Glomerular visceral epithelial cell (primary cell): ENCODE results near the gene SSBP3.

Experiments used
- DNase-seq: peaks from one replicate; pipeline ENCODE4 v3.0.0-alpha.2; 2016; ENCODE audit errors: extremely low spot score

SSBP3 gene

DNA sequence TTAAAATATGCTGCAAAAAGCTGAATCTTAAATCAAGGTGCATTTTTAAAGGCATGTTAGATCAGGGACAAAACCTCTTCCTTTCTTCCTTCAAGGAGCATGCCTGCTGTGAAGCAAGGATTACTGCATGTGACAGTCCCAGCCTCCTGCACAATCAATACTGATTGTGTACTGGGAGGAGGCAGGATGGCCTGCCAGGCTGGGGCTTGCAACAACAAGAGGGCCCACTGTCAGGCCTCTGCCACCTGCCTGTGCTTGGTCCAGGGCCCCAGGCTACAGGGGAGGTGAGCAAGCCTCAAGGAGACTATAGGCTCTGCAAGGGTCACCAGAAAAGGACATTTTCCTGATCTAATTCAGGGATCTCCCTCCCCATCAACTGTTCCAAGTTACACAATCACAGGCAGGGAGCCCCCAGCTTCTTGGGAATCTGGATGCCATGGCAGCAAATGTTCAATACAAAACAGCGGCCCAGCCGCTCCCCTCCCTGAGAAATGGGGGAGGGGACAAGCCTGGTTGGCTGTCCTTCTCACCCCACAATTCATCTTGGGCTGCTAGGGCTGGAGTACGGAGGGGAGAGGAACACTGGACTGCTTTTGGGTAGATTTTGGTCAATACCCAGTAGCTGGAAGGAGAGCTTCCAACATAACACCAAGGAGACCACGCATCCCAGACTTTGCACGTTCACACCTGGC is 76.7 kb downstream of the SSBP3 start:
- no peak for DNase-seq

DNA sequence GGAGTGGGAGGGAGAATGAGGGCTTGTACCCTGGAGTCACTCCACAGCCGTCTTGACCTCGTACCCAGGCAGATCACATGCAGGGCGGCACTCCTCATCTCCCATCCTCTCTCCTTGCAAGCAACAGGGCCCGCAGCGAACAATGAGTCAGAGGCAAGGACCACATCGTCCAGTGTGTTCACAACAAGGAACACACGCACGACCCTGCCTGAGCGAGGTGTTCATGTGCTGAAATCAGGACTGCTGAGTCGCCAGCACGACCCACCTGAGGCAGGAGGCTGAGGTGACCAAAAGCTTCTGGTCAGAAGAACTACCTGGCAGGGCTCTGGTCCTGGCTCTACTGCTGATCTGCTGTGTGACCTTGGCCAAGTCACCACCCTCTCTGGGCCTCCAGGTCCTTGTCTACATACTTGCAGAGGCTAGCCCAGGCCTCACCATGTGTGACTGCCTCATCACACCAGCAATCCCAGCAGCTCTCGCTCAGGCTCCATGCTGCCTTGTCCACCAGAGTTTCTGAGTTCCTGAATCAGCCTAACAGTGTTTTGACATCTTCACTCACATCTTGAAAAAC is 78.0 kb downstream of the SSBP3 start:
- DNase-seq, result no peak

DNA sequence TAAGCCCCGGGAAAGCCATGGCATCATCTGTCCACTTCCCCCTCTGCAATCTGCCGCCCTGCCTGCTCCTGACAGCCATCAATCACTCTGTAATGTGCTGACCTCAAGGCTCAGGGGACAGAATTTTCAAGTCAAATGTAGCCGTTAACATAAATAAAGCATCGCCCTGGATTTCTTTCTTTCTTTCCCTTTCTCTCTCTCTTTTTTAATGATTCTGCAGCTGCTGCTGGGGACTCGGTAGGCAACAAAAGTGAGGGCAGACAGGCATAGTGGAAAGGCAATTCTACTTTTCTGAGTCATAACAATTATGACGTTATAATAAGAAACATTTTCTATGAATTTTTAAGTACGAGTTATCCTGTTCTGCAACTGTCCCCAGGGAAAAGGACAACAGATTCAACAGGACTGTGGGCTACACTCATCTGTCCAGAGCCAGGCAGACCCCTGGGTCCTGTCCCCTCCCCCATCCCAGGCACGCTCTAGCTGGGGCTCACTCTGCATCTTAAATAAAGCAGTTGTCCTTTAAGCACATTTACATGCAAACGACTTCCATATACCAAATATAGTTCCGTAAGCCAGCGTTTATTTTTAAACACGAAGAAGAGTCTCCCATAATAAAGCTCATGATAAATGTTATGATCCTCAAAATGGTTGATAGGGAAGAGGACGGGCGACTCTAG is 78.7 kb downstream of the SSBP3 start:
- DNase-seq, result no peak

- DNase-seq, result no peak
Observed at GRCh38 chr1:54326543-54327385, 79.4 kb downstream of the SSBP3 start.

- DNase-seq, result no peak
Observed at GRCh38 chr1:54325703-54326461, 80.3 kb downstream of the SSBP3 start.

- DNase-seq, result no peak
Observed at GRCh38 chr1:54325284-54325683, 80.9 kb downstream of the SSBP3 start.

DNA sequence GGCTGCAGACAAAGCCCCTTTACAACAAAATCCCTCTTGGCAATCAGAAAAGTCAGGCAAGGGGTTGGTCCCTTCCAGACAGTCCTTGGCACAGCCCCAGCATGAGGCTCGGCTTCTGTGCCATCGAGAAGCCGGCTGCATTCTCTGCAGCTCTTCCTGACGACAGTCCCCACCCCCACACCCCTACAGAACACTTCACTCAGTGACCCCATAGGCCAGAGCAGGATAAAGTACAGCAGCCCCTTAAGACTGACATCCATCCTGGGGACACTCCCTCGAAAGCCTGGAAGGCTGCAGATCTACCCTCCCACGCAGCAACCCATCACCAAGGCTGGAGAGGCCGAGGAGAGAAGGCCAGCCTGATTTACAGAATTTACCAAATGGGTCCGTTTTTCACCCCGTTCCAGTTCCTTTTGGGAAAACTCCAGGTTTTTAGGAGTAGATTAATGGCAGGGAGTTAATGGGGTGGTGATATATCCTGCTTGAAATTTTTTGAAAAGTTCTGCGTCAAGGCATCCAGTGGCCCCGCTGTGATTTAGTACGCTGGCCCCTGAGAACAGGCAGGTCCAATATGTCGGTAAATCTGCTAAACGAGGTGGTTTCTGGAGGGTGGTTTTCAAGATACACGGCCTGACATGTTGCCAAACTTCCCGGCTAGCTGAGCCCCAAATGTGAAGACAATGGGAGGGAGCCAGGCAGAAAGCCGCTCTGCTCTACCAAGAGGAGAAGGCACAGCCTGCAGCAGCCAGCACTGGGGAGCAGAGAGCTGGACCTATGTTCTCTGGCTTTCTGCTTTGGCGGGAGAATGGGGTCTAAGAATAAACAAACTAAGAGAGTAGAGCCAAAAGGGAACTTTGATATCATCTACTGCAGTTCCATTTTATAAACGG is 81.7 kb downstream of the SSBP3 start:
- no peak for DNase-seq

- DNase-seq, result no peak
Observed at GRCh38 chr1:54323921-54324250, 82.3 kb downstream of the SSBP3 start.

DNA sequence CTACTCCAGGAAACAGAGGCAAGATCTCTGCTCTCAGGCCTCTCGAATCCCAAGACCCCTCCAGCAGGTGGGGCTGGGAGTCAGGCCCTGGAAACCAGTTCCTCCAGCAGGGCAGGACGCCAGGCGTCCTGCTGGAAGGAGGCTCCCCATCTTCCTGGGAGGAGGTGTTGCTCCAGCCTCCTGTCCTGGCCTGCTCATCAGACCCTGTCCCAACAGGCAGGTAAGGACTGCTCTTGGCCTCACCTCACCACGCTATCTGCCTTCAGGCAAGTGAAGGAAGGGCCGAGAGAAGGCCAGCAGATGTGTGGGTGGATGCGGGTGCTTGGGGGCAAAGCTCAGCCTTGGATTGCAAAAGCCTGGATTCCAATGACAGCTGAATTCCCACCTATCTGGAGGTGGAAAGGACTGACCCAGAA is 82.9 kb downstream of the SSBP3 start:
- DNase-seq, result no peak

DNA sequence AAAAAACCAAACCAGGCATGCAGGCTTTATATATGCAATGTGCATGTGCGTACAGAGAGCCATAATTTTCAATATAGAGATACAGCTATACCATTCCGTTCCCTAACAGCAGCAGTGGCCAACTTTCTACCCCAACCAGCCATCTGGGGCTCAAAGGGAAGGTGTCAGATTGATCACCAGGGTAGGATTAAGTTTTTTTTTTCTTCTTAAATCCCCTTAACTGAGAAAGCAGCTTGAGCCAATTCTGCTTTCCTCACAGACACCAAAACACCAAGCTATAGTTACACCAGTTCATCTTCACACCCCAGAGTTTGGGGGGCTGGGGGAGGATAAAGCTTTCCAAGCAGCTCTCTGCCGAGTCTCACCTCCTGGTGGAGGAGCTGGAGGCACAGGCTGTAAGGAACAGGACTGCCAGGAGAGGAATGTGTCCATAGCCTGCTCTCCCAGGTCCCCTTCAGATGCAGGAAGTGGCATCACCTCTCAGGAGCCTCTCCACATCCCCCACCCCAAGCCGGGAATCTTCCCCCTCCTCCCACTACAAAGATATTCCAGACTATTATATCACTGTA is 87.9 kb downstream of the SSBP3 start:
- no peak for DNase-seq

GRCh38 chr1:54317084-54317483 is 89.1 kb downstream of the SSBP3 start:
- no peak for DNase-seq

- DNase-seq, result no peak
Observed at GRCh38 chr1:54315099-54315498, 91.1 kb downstream of the SSBP3 start.

- no peak for DNase-seq
Observed at GRCh38 chr1:54314696-54315095, 91.5 kb downstream of the SSBP3 start.

GRCh38 chr1:54312796-54313316 is 93.3 kb downstream of the SSBP3 start:
- peak; percentile 54 for DNase-seq

GRCh38 chr1:54311506-54311905 is 94.7 kb downstream of the SSBP3 start:
- DNase-seq, result no peak

DNA sequence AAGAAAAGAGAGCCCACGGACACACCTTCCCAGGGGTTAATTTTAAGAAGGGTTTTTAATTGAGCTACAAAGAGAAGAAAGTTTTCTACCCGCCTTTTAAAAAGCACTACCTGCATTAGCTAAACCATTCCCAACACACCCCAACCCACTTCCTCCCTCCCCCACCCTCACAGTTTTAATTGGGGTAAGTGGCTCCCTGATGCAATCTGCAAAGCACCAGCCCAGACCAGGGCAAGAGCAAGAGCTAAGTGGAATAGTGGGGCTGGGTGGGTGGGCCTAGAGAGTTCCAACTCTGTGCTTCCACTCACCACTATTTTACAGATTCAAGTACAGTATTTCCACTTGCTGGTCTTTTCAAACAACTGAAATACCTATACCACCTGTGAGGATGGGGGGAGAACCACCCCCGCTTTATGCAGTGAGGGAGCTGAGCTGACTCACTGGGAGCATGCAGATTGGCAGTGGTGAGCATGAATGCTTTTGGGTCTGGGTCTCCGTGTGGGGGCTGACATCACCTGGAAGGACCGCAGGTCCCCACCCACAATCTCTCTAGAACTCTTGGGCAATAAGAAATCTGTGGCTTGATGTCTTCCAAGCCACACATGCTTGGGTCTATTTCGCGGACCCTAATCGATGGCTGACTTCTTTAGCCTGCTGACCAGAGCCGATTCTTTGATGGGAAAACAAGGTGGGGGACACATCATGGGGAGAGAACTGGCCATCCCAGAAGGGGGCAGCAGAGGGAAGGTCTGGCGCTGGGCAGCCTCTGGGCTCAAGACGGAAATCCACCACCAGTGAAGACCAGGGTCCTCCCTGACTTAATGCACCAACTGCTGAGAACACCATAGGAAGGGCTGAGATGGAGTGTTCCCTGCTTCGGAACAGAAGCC is 95.5 kb downstream of the SSBP3 start:
- peak; percentile 58 for DNase-seq

- no peak for DNase-seq
Observed at GRCh38 chr1:54309631-54310366, 96.4 kb downstream of the SSBP3 start.

DNA sequence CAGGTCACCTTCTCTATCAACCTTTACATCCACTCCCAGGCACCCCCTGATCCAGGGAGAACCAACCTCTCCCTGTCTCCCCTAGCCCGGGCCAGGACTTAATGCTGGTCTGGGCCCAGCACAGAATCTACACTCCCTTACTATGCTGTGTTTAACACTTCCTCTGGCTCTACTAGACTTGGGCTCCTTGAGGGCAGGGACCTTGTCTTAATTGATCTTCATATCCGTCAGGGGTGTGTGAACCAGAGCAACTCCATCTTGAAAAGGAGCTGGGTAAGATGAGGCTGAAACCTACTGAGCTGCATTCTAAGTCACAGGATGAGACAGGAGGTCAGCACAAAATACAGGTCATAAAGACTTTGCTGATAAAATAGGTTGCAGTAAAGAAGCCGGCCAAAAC is 98.9 kb downstream of the SSBP3 start:
- no peak for DNase-seq
